GM12801 (cell line): ENCODE data around the gene CDH5.

Experiments
- TF ChIP-seq, protein P1 (sequence below): IDR thresholded peaks from one replicate; pipeline ENCODE4 v1.5.1; 2011; ENCODE audit warnings: control low read depth; ENCODE audit not compliant: insufficient read length; ENCODE audit errors: extremely low read depth

The CDH5 gene

DNA sequence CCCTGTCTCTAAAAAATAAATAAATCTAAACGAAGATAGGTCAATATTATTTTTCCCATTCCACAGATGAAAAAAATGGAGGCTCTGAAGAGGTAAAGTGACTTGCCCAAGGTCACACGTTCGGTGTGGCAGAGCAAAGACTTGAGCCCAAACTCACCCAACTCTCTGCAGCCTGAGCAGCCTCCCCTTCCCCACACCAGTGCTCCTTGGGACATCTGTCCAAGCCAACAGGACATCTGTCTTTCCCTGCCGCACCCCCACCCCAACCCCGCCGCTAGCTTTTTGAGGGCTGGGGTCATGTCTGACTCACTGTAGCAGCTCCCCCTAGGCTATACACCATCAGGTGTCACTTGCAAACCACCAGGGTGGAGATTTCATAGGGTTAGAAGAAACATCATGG, 55.4 kb downstream of the CDH5 start:
- TF ChIP-seq, protein P1, sequence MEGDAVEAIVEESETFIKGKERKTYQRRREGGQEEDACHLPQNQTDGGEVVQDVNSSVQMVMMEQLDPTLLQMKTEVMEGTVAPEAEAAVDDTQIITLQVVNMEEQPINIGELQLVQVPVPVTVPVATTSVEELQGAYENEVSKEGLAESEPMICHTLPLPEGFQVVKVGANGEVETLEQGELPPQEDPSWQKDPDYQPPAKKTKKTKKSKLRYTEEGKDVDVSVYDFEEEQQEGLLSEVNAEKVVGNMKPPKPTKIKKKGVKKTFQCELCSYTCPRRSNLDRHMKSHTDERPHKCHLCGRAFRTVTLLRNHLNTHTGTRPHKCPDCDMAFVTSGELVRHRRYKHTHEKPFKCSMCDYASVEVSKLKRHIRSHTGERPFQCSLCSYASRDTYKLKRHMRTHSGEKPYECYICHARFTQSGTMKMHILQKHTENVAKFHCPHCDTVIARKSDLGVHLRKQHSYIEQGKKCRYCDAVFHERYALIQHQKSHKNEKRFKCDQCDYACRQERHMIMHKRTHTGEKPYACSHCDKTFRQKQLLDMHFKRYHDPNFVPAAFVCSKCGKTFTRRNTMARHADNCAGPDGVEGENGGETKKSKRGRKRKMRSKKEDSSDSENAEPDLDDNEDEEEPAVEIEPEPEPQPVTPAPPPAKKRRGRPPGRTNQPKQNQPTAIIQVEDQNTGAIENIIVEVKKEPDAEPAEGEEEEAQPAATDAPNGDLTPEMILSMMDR: no peak

DNA sequence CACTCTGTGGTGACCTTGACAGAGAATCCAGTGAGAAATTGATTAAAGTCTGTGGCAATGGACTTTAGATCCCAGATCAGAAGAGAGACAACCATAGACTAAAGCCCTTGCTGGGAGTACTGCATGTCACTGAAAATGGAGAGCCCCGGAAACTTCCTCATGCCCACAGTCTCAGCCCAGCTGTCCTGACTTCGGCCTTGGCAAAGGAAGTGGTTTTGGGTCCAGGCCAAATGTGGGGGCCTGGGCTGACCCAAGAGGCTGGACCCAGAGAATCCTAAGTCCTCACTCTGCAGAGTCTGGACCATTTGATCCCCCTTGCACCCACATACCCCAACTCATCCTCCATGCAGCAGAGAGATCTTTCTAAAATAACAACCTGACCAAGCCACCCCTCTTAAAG, 55.9 kb downstream of the CDH5 start:
- TF ChIP-seq, protein P1: no peak

DNA sequence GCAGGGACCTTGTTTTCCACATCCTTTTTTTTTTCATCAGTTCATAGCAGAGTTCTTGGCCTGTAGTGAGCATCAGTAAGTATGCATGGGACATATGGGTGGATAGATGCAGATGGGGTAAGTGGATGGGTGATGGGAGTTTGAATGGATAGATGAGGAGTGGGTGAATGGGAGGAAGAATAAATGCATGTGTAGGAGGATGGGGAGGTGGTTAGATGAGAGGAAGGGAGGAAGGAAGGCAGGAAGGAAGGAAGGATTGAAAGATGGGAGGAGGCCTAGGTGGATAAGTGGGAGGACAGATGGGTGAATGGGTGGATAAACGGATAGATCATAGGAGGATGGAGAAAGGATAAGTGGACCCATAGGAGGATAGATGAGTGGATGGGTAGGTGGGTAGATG, 56.7 kb downstream of the CDH5 start:
- TF ChIP-seq, protein P1: no peak

DNA sequence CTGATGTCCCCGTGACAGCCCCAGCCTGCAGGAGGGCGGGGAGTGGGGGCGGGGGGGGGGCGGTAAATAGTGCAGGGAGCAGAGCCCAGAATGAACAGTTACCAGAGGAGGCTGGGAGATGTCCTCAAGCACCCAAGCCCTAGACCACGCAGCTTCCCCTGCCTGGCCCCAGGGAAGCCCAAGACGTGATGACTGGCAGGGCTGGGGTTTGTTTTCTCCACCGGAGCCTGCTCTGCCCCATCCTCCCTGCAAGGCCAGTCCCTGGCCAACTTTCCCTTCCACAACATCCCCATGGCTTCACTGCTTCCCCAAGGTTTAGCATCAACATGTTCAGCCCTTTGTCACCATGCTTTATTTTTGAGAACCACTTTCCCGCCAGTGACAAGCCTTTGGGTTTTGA, 59.2 kb downstream of the CDH5 start:
- TF ChIP-seq, protein P1: no peak

DNA sequence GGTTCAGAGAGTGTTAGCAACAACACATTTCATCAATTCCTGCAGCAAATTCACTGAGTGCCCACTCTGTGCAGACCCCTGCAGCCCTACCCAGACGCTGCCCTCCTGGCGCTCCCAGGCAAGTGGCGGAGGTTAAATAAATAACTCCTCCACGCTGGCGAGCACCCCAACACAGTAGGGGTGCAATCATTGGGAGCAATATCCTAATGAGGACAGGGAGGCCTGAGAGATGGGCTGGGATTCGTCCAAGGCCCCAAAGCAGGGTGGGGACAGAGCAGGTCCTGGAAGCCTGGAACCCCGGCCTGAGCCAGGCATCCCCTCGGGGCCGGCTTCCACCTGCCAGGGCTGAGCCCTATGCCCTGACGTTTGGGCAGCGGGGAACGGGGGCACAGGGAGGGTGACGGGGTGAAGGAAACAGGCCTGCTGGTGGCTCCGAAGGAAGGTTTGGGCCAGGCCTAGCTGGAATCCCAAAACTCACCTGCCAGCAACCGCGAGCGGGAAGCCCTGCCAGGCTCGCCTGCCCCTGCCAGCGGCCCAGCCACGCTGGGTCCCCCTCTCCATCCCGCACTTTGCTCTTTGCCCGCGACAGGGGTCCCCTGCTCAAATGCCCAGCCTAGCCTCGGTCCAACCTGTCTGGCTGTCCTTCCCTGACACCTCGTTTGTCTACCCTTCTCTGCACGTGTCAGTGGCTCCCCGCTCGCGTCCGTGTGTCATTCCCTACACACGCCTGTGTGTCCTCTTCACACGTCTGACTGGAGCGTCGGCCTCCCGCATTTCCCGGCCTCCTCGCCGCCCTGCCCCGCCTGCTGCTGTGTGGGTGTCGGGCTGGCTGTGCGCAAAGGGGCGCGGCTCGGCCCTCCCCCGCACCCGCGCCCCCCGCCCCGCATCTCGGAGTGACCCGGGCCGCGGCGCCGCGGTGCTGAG, 59.9 kb downstream of the CDH5 start:
- TF ChIP-seq, protein P1: no peak

DNA sequence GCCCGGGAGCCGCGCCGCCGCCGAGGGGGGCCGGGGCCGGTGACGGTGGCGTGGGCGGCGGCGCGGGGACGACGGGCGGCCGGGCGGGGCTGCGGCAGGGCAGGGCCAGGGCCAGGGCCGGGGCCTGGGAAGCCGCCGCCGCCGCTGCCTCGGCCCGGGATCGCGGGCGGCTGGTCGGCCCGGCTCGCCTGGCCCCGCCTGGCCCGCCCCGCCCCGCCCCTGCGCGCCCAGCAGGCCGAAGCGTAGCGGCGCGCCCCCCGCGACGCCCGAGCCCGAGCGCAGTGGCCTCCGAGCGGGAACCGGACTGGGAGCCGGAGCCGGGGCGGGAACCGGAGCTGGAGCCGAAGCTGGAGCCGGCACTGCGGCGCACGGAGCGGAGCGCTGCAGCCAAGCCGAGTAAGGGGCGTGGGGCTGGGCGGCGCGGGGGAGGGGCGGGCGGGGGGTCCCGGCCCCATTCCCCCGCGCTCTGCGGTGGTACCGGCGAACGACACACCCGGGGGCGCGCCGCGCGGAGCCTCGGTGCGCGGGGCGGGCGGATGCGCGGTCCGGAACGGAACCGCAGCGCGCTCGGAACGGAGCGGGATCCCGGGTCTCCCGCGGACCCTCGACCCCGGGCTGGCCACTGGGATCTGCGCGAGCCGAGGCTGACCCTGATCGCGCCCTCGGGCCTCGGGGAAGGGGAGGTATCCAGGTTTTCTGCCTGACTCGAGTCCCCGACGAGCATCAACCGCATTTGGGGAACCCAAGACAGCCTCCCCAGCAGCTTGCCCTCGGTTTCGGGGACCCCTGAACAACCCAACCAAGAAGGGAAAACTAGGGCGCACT, 60.8 kb downstream of the CDH5 start, which contains the start of gene BEAN1:
TSS of gene BEAN1 (plus strand) at position 260 of the 825 bp plus-strand sequence. CDS start 10,382 bp downstream, outside the sequence.
- TF ChIP-seq, protein P1: no peak
